ENCODE results near the gene PCYT2. TPM values are rescaled to one million over a fixed set of nuclear protein-coding genes. Genes with fewer than 3 reads are reported as not detected.

Gene PCYT2
- total RNA-seq, 4 donors from 2014 or later: 18.6 to 38.5 (median 34.6) TPM

DNA sequence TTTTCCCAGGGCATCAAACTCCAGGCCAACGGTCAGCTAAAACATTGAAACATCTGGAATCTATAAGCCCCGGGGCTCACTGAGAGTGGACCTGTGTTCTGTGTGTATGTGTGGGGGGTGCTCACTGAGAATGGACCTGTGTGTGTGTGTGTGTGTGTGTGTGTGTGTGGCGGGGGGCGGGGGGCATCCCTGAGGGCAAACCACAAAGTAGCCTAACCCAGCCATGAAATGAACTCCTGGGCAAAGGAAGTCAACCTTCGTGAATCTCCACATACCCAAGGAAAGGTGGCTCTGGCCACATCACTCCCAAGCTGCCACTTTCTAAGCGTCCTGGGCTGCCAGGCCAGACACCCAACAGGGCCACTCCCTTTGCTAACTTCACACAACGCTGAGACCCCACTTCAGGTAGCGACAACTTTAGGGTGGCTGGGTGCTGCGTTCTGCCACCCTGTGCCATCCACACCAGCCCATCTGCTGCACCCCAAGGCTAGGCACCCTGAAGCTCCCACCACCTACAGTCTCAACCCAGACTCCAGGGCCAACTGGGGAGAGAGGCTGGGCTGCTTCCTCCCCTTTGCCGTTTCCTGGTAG is 14.8 kb upstream of the PCYT2 start:
- peak overlapping the region; percentile 96 to 99 (median 99) for H3K27ac ChIP-seq
- peaks cover 10 to 21% (median 11%) of the 10 kb centered on the region in 3 donors for H3K36me3 ChIP-seq
- intact Hi-C loops (cut with DNase I): no loop called here
- peak overlapping the region; percentile 79 to 99 (median 97) for H3K4me3 ChIP-seq
- no peak for DNase-seq
- TF ChIP-seq, protein P1, sequence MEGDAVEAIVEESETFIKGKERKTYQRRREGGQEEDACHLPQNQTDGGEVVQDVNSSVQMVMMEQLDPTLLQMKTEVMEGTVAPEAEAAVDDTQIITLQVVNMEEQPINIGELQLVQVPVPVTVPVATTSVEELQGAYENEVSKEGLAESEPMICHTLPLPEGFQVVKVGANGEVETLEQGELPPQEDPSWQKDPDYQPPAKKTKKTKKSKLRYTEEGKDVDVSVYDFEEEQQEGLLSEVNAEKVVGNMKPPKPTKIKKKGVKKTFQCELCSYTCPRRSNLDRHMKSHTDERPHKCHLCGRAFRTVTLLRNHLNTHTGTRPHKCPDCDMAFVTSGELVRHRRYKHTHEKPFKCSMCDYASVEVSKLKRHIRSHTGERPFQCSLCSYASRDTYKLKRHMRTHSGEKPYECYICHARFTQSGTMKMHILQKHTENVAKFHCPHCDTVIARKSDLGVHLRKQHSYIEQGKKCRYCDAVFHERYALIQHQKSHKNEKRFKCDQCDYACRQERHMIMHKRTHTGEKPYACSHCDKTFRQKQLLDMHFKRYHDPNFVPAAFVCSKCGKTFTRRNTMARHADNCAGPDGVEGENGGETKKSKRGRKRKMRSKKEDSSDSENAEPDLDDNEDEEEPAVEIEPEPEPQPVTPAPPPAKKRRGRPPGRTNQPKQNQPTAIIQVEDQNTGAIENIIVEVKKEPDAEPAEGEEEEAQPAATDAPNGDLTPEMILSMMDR (IDR thresholded peaks at IDR 0.05): no peak
- peaks cover 51 to 79% (median 53%) of the 10 kb centered on the region in 3 donors for H3K4me1 ChIP-seq
- WGBS, 2 donors: 37 to 39% methylated on average over 5 to 6 of the region's 10 CpGs
- H3K27me3 ChIP-seq: peaks cover 0 to 10% (median 0%) of the 10 kb centered on the region in 4 donors
- no peaks in the 10 kb centered on the region for H3K9me3 ChIP-seq

DNA sequence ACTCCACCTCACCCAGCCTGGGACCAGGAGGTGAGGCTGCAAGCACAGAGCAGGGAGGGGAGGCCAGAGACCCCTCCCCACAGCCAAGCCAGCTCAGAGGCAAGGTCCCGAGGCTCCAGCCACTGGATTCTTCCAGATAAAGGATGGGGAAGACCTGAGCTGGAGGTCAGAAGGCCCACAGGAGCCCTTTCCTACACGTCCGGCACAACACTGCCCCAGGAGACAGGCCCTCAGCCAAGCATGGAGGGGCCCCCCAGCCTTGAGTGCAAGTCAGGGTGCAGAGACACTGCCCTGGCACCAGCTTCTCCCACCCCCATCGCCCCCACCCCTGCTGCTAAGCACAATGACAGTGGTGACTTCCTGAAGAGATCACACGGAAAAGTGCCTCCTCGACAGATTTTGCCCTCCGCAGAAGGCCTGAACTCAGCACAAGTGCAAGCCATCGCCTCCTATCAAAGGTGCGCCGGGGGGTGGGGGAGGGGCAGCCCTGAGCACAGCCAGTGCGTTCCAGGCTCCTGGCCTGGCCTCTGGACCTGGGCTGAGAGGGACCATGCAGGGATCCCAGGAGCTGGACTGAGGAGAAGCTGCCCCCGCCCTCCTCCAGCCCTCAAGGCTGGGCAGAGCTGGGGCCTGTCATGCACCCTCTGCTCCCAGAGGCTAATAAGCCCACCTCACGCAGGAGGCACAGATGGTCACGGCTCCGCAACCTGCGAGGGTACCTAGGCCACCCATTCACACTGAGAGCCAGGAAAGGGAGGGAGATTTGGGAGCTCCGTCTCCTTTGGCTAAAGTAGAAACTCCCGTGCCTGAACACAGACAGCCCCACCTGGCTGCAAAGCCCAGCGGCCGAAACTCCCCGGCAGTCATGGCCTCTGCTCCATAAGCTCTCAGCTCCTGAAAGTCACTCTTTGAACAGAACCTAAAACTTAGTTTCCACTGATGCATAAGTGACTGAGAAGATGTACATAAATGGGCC is 13.6 kb upstream of the PCYT2 start:
- DNase-seq: no peak
- intact Hi-C loops (cut with DNase I): no loop called here
- Histone ChIP-seq H3K9me3 (no peaks in the 10 kb centered on the region), H3K4me3 (peak overlapping the region in 2 of 4 donors; percentile 4 to 60), H3K27ac (peak overlapping the region; percentile 35 to 99 (median 88)), H3K27me3 (peaks cover 0 to 7% (median 0%) of the 10 kb centered on the region in 4 donors), H3K4me1 (peaks cover 58 to 85% (median 62%) of the 10 kb centered on the region in 3 donors), H3K36me3 (peaks cover 11 to 32% (median 17%) of the 10 kb centered on the region in 3 donors)
- WGBS, 2 donors: 75% methylated on average over 5 of the region's 21 CpGs; no CpG with 5 or more reads in 1 of the 2 donors
- TF ChIP-seq, protein P1 (IDR thresholded peaks at IDR 0.05): no peak
- no peak for TF ChIP-seq POLR2A (IDR thresholded peaks at IDR 0.05)

DNA sequence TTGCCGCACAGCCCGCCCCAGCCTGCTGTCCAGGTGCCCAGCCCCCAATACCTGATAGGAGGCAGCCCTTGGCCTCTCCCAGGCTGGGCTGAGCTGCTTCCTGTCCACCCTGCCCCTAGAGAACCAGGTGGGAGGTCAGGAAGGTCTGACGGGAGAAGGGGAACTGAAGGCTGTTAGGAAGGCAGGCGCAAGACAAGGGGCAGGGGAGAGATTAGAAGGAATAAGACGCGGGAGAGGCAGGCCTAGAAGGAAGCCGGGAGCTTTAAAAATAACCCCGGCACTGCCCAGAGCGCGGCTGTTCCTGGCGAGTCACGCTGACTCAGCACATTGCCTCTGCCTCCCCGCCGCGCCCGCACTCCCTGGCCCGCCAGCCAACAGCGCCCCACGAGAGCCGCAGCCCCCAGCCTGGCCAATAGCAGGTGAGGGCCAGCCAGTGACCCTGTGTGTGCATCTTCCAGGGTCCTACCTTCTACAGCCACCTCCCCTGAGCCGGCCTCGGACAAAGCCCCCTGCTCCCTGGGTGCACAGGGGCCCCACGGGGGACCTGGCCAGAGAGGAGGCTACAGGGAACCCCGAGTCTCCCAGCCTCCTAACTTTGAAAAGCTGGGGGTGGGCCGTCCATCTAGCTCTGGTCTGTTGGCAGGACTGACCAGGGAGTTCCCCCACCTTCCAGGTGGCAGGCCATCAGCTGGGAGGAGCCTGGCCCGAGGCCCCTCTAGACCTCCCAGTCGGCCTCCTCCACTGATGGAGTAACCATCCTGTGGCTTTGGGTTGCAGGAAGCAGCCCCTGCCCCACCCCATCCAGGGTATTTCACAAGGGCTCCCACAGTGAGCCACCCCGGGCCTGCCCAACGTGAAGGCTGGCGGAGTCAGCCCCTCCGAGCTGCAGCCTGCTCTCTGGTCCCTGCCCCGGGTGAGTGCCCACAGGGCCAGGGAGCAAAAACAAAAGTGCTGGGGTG is 12.4 kb upstream of the PCYT2 start:
- Histone ChIP-seq H3K4me3 (peak overlapping the region; percentile 28 to 60 (median 38)), H3K27ac (peak overlapping the region; percentile 81 to 99 (median 90)), H3K4me1 (peaks cover 63 to 91% (median 72%) of the 10 kb centered on the region in 3 donors), H3K36me3 (peaks cover 11 to 41% (median 17%) of the 10 kb centered on the region in 3 donors), H3K9me3 (no peaks in the 10 kb centered on the region), H3K27me3 (no peaks in the 10 kb centered on the region)
- WGBS, 2 donors: 9% methylated on average over 19 of the region's 32 CpGs; no CpG with 5 or more reads in 1 of the 2 donors
- TF ChIP-seq POLR2A (IDR thresholded peaks at IDR 0.05): peak in 1 of 4 donors; percentile 33
- TF ChIP-seq, protein P1 (IDR thresholded peaks at IDR 0.05): no peak
- intact Hi-C loops (cut with DNase I): no loop called here
- DNase-seq: no peak

DNA sequence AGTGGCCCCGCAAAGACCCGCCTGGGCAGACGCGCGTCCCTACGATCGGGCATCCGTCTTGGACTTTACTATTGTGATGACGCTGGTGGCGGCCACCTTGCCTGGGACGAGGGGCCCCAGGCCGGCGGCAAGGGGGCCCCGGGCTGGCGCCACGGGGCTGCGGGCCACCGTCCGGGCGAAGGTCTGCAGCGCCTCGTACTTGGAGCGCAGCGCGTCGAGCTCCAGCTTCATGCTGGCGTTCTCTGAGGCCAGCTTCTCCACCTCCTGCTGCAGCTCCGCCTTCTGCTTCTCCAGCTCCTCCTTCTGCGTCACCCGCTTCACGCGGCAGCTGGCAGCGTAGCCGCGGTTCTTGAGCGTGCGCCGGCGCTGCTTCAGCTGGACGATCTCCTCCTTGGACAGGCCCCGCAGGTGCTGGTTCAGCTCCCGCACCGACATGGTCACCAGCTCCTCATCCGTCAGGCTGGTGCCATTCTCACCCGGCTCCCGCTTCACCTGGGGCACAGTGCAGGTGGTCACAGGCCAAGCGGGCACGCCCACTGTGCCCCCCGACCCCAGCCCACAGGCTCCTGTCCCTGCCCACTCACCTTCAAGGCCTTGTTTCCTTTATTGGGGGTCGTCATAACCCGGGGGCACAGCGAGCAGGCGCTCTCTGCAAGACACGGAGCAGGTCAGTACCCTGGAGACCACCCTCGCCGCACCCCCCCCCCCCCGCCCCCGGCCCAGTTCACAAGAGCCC is 11.5 kb upstream of the PCYT2 start:
- no peak for DNase-seq
- TF ChIP-seq POLR2A (IDR thresholded peaks at IDR 0.05): no peak
- TF ChIP-seq, protein P1 (IDR thresholded peaks at IDR 0.05): no peak
- 88 to 98% methylated on average over 18 to 40 of the region's 58 CpGs for WGBS, 2 donors
- Histone ChIP-seq H3K4me3 (peak overlapping the region; percentile 28 to 60 (median 38)), H3K27me3 (no peaks in the 10 kb centered on the region), H3K4me1 (peaks cover 64 to 88% (median 69%) of the 10 kb centered on the region in 3 donors), H3K27ac (peak overlapping the region; percentile 81 to 99 (median 90)), H3K9me3 (no peaks in the 10 kb centered on the region), H3K36me3 (peaks cover 11 to 41% (median 17%) of the 10 kb centered on the region in 3 donors)
- intact Hi-C loops (cut with DNase I): no loop called here
